ENCODE measurements around the gene MGAT4B.

The MGAT4B gene

GRCh38 chr5:179833056-179833708, 26.5 kb upstream of the MGAT4B start:
- DNase-seq (ENCODE audit: low read depth), result no peak

GRCh38 chr5:179832039-179832745, 25.5 kb upstream of the MGAT4B start:
- TF ChIP-seq CTCF (IDR thresholded peaks at IDR 0.05; ENCODE audit: control insufficient read depth, insufficient read depth, low read depth, low read length, missing control alignments), result no peak
- DNase-seq (ENCODE audit: low read depth), result no peak
- no peak overlapping the region for H3K4me3 ChIP-seq (ENCODE audit: control insufficient read depth, low read depth, low read length)

More at GRCh38 chr5:179833056-179833708, 26.5 kb upstream of the MGAT4B start:
- no peak for TF ChIP-seq CTCF (IDR thresholded peaks at IDR 0.05; ENCODE audit: control insufficient read depth, insufficient read depth, low read depth, low read length, missing control alignments)
- H3K4me3 ChIP-seq (ENCODE audit: control insufficient read depth, low read depth, low read length), result no peak overlapping the region

GRCh38 chr5:179830818-179831468, 24.3 kb upstream of the MGAT4B start:
- no peak overlapping the region for H3K4me3 ChIP-seq (ENCODE audit: control insufficient read depth, low read depth, low read length)
- TF ChIP-seq CTCF (IDR thresholded peaks at IDR 0.05; ENCODE audit: control insufficient read depth, insufficient read depth, low read depth, low read length, missing control alignments), result no peak
- DNase-seq (ENCODE audit: low read depth), result no peak

GRCh38 chr5:179829732-179830435, 23.2 kb upstream of the MGAT4B start:
- no peak for DNase-seq (ENCODE audit: low read depth)
- no peak for TF ChIP-seq CTCF (IDR thresholded peaks at IDR 0.05; ENCODE audit: control insufficient read depth, insufficient read depth, low read depth, low read length, missing control alignments)
- no peak overlapping the region for H3K4me3 ChIP-seq (ENCODE audit: control insufficient read depth, low read depth, low read length)

GRCh38 chr5:179828756-179829421, 22.2 kb upstream of the MGAT4B start:
- H3K4me3 ChIP-seq (ENCODE audit: control insufficient read depth, low read depth, low read length), result no peak overlapping the region
- TF ChIP-seq CTCF (IDR thresholded peaks at IDR 0.05; ENCODE audit: control insufficient read depth, insufficient read depth, low read depth, low read length, missing control alignments), result no peak
- no peak for DNase-seq (ENCODE audit: low read depth)

- no peak overlapping the region for H3K4me3 ChIP-seq (ENCODE audit: control insufficient read depth, low read depth, low read length)
- DNase-seq (ENCODE audit: low read depth), result no peak
- no peak for TF ChIP-seq CTCF (IDR thresholded peaks at IDR 0.05; ENCODE audit: control insufficient read depth, insufficient read depth, low read depth, low read length, missing control alignments)
Measured at GRCh38 chr5:179827680-179828079, 21.0 kb upstream of the MGAT4B start.
